PFSK-1 (cell line): ENCODE data around the gene CROCC2.

ENCODE experiments used
- FOXP2 ChIP-seq: optimal IDR thresholded peaks from 2 replicates; pipeline ENCODE3; 2011; ENCODE audit warnings: borderline replicate concordance, control low read depth, inconsistent platforms; ENCODE audit not compliant: insufficient read depth; ENCODE audit errors: extremely low read length, extremely low read depth
- POLR2AphosphoS5 ChIP-seq: IDR thresholded peaks from 2 replicates; pipeline ENCODE4 v1.6.1; 2012; ENCODE audit warnings: low read depth, mild to moderate bottlenecking, control low read depth, low read length, moderate library complexity
- SIN3A ChIP-seq: IDR thresholded peaks from 2 replicates; pipeline ENCODE4 v1.6.1; 2012; ENCODE audit warnings: mild to moderate bottlenecking, low read length, moderate library complexity, borderline replicate concordance; ENCODE audit not compliant: insufficient read depth
- TAF1 ChIP-seq: IDR thresholded peaks from 2 replicates; pipeline ENCODE4 v1.6.1; 2012; ENCODE audit warnings: low read length, control low read depth, borderline replicate concordance; ENCODE audit not compliant: insufficient read depth
- TF ChIP-seq, protein P1 (sequence below), 2 experiments: IDR thresholded peaks; 2 replicates each; pipeline versions ENCODE4 v1.6.1 to v1.8.0; 2011 to 2012; ENCODE audit warnings: low read depth in 2 of 2, low read length in 2 of 2, control low read depth in 1 of 2, inconsistent platforms in 1 of 2, mild to moderate bottlenecking in 1 of 2, moderate library complexity in 1 of 2; ENCODE audit not compliant: insufficient read depth in 1 of 2

The CROCC2 gene

DNA sequence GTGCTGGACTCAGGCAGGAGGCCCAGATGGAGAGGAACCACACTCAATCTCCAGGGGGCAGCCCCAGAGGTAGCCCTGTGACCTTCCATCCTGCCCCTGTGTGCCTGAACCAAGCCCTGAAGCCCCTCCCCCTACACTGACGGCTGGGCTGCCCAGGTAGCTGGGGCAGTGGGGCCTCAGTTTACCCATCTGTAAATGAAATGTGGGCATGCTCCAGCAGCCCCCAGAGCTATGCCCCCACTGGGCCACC, 15.8 kb downstream of the CROCC2 start:
- no peak for TF ChIP-seq POLR2AphosphoS5
- no peak for TF ChIP-seq SIN3A
- no peak for TF ChIP-seq TAF1
- no peak for TF ChIP-seq FOXP2
- TF ChIP-seq, protein P1, sequence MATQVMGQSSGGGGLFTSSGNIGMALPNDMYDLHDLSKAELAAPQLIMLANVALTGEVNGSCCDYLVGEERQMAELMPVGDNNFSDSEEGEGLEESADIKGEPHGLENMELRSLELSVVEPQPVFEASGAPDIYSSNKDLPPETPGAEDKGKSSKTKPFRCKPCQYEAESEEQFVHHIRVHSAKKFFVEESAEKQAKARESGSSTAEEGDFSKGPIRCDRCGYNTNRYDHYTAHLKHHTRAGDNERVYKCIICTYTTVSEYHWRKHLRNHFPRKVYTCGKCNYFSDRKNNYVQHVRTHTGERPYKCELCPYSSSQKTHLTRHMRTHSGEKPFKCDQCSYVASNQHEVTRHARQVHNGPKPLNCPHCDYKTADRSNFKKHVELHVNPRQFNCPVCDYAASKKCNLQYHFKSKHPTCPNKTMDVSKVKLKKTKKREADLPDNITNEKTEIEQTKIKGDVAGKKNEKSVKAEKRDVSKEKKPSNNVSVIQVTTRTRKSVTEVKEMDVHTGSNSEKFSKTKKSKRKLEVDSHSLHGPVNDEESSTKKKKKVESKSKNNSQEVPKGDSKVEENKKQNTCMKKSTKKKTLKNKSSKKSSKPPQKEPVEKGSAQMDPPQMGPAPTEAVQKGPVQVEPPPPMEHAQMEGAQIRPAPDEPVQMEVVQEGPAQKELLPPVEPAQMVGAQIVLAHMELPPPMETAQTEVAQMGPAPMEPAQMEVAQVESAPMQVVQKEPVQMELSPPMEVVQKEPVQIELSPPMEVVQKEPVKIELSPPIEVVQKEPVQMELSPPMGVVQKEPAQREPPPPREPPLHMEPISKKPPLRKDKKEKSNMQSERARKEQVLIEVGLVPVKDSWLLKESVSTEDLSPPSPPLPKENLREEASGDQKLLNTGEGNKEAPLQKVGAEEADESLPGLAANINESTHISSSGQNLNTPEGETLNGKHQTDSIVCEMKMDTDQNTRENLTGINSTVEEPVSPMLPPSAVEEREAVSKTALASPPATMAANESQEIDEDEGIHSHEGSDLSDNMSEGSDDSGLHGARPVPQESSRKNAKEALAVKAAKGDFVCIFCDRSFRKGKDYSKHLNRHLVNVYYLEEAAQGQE (IDR thresholded peaks at IDR 0.05; ENCODE audit: insufficient read depth in 1 of 2, low read depth in 2 of 2, low read length in 2 of 2) = no peak

GRCh38 chr2:240922245-240922981, 16.3 kb downstream of the CROCC2 start:
- TF ChIP-seq SIN3A (no peak), TAF1 (no peak)
- TF ChIP-seq, protein P1 (IDR thresholded peaks at IDR 0.05; ENCODE audit: insufficient read depth in 1 of 2, low read depth in 2 of 2, low read length in 2 of 2) = no peak

DNA sequence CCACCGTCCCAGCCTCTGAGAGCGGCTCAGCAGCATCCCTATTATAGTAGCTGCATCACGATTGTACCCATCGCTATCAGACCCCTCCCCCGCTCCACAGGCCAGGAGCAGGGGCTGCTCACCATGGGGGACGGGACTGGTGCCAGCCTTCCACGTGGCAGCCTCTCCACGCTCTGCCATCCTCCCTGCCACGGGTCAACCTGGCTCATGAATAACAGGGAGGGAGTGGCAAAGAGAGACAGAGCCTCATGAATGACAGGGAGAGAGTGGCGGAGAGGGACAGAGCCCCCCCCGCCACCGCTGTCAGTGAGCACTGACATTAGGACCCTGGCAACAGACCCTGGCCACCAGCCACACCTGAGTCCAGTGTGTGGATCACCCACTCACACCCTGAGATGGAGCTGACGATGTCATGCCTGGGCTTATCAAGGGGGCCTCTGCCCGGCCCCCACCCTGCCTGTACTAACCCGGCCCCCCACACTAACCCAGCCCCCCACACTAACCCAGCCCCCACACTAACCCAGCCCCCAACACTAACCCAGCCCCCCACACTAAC, 16.9 kb downstream of the CROCC2 start:
- TF ChIP-seq POLR2AphosphoS5 (no peak), FOXP2 (no peak), SIN3A (no peak), TAF1 (no peak)
- TF ChIP-seq, protein P1 (IDR thresholded peaks at IDR 0.05; ENCODE audit: insufficient read depth in 1 of 2, low read depth in 2 of 2, low read length in 2 of 2) = no peak

- TF ChIP-seq TAF1 (no peak), POLR2AphosphoS5 (no peak), SIN3A (no peak), FOXP2 (no peak)
- TF ChIP-seq, protein P1 (IDR thresholded peaks at IDR 0.05; ENCODE audit: insufficient read depth in 1 of 2, low read depth in 2 of 2, low read length in 2 of 2) = no peak
Measured at GRCh38 chr2:240925191-240925567, 19.0 kb downstream of the CROCC2 start.
